Mucosa of descending colon (tissue), 3 donors: ENCODE data around the gene ZBTB3. TPM values are rescaled to one million over a fixed set of nuclear protein-coding genes. Genes with fewer than 3 reads are reported as not detected.

Experiments
- ATAC-seq: fragments of 200-7000 bp; cut with Tn5 transposase; one replicate; pipeline ENCODE4 v1.9.1; 2020; ENCODE audit warnings: mild to moderate bottlenecking, moderate library complexity
- DNase-seq, 3 donors: peaks; one replicate each; pipeline ENCODE4 v3.0.0-alpha.2; 2020
- H3K36me3 ChIP-seq: fragments of 200-600 bp; one replicate; pipeline ENCODE4 v1.8.0; 2021; ENCODE audit warnings: low read depth, mild to moderate bottlenecking
- H3K4me1 ChIP-seq: fragments of 200-600 bp; one replicate; pipeline ENCODE4 v1.8.0; 2021; ENCODE audit warnings: low read depth, mild to moderate bottlenecking
- H3K4me3 ChIP-seq: fragments of 200-600 bp; one replicate; pipeline ENCODE4 v1.8.0; 2021; ENCODE audit warnings: mild to moderate bottlenecking
- H3K9me3 ChIP-seq: fragments of 200-600 bp; one replicate; pipeline ENCODE4 v1.8.0; 2021; ENCODE audit warnings: mild to moderate bottlenecking
- intact Hi-C, 2 donors: fragments of 100-400 bp; cut with DNase I in 1 of 2; cut with micrococcal nuclease in 1 of 2; formaldehyde crosslinking; loops; one replicate each; pipeline versions ENCODE4 v1.11.0 to v1.11.1; 2022; cut with DNase I, micrococcal nuclease
- total RNA-seq, 3 donors: library from RNA; stranded (reverse); fragmentation: NEBNext Ultra II Directional in 2 of 3; extraction: Animal tissue kit (Norgen Biotek cat#: 25700) in 2 of 3; gene quantifications; one replicate each; pipeline versions ENCODE4 v1.2.1 to v1.2.4, GENCODE V29; 2021 to 2023
- TF ChIP-seq, protein P1 (sequence below): fragments of 200-600 bp; IDR thresholded peaks from one replicate; pipeline ENCODE4 v1.8.0; 2022; ENCODE audit warnings: antibody characterized with exemption, mild to moderate bottlenecking
- donor health status: DM: no; HTN: no; CAD: no; lungs with moderate emphysema.
- donor health status: DM: no; HTN: no; CAD: no.
- donor health status: DM: no; HTN: yes; CAD: no.

Gene ZBTB3
- total RNA-seq, 3 donors from 2014 or later, result 10.9 to 15.6 (median 13.0) TPM

DNA sequence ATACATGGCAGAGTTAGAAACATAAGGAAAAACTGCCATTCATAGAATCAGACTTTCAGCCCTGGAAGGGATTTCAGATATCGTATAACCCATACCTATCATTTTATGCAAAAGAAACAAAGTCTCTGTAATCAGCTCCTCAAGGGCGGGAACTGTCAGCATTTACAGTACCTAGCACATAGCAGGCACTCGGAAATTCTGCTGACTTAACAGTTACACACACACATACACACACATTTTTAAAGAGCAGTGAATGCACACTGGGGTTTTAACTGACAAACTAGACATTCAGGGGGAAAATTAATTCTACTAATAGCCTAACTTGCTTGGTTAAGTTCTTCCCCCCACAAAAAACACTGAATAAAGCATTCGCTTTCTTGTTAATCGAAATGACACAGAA, 37.8 kb downstream of the ZBTB3 start:
- intact Hi-C loops, result no loop called here
- no peak for ATAC-seq
- Histone ChIP-seq H3K4me1 (peaks cover 6% of the 10 kb centered on the region), H3K4me3 (no peak overlapping the region), H3K36me3 (peaks cover 43% of the 10 kb centered on the region), H3K9me3 (no peaks in the 10 kb centered on the region)
- DNase-seq, result no peak
- TF ChIP-seq, protein P1, sequence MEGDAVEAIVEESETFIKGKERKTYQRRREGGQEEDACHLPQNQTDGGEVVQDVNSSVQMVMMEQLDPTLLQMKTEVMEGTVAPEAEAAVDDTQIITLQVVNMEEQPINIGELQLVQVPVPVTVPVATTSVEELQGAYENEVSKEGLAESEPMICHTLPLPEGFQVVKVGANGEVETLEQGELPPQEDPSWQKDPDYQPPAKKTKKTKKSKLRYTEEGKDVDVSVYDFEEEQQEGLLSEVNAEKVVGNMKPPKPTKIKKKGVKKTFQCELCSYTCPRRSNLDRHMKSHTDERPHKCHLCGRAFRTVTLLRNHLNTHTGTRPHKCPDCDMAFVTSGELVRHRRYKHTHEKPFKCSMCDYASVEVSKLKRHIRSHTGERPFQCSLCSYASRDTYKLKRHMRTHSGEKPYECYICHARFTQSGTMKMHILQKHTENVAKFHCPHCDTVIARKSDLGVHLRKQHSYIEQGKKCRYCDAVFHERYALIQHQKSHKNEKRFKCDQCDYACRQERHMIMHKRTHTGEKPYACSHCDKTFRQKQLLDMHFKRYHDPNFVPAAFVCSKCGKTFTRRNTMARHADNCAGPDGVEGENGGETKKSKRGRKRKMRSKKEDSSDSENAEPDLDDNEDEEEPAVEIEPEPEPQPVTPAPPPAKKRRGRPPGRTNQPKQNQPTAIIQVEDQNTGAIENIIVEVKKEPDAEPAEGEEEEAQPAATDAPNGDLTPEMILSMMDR, result no peak

DNA sequence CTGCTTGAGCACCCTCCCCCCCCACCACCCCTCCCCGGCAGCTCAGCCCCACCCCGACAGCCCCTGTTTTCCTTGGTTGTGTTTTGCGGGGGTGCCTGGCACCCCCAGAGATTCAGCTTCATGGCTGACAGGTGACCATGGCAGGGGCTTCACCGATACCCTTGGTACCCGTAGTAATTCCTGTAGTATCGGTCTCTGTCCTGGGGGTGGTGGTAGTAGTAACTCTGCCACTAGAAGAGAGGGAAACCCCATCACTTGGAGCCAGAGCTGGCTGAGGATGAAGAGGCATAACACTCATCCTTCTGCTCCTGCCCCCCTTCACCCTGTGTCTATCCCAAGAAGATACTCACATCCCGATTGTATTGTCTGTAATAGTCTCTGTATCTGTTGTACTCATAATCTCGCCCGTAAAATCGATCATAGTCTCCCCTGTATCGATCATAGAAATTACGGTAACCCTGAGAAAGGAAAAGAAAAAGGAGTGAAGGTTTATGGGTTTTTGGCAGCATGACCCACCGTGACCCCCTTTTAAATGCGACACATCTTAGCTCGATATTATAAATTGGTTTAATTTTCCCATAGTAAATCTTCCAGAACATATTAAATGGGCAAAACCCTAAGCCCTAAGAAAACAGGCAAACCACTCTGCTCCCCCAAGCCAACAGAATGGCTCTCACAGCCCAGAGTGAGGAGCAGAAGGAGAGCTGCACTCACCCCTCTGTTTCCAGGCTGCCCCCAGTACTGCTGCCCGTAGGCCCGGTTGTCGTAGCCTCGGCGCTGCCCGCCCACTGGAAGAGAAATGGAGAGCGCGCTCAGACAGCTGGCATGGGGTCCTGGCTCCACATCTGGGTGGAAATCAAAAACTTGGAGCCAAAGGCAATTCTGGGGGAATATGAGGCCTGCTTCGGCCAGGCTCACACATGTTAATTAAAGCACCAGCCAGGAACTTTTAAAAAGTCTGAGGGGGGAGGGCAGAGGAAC, 38.5 kb downstream of the ZBTB3 start:
- intact Hi-C loops, result no loop called here
- TF ChIP-seq, protein P1, result no peak
- Histone ChIP-seq H3K36me3 (peaks cover 37% of the 10 kb centered on the region), H3K9me3 (no peaks in the 10 kb centered on the region), H3K4me1 (peaks cover 6% of the 10 kb centered on the region), H3K4me3 (no peak overlapping the region)
- ATAC-seq (no peak), DNase-seq (peak in 1 of 3 donors; percentile 31)

DNA sequence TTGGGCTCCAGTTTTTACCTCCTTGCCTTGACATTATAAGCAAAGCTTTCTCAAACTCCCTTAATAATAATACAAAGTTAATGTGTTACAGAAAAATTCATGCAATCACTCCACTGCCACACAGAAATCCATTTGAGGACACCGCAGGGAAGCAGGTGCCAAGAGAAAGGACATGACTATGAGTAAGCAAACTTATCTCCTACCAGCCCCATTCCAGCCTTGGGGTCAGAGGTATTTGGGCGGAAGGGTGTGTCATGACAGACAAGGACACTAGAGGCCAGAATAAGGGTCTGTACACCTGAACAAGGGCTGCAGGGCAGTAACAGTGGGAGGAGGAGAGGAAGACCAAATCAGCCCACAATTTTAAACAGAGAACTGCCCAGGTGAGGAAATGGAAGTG, 40.6 kb downstream of the ZBTB3 start:
- ATAC-seq, result peak; percentile 55
- H3K4me3 ChIP-seq, result no peak overlapping the region
- intact Hi-C loops, result no loop called here
- peaks cover 24% of the 10 kb centered on the region for H3K36me3 ChIP-seq
- H3K4me1 ChIP-seq, result peaks cover 17% of the 10 kb centered on the region
- TF ChIP-seq, protein P1, result no peak
- peak in 2 of 3 donors; percentile 47 to 49 for DNase-seq
- no peaks in the 10 kb centered on the region for H3K9me3 ChIP-seq

DNA sequence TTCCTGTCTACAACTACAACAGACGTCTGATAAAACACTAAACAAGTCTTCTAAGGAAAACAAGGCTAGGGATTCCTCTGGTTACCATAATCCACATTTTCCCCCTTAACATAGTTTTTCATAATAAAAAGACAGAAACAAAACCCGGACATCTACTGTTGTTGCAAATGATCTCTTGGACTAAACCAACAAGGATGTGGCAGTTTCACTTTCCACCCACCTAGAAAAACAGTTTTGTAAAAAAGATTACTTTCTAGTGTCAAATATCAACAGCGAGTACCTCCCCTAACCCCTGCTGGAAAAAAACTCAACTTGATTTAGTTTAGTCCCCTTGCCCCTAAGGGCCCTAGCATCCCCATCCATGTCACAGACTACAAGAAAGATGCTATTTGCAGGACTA, 41.1 kb downstream of the ZBTB3 start:
- no peak for DNase-seq
- H3K4me3 ChIP-seq, result no peak overlapping the region
- H3K4me1 ChIP-seq, result peaks cover 22% of the 10 kb centered on the region

DNA sequence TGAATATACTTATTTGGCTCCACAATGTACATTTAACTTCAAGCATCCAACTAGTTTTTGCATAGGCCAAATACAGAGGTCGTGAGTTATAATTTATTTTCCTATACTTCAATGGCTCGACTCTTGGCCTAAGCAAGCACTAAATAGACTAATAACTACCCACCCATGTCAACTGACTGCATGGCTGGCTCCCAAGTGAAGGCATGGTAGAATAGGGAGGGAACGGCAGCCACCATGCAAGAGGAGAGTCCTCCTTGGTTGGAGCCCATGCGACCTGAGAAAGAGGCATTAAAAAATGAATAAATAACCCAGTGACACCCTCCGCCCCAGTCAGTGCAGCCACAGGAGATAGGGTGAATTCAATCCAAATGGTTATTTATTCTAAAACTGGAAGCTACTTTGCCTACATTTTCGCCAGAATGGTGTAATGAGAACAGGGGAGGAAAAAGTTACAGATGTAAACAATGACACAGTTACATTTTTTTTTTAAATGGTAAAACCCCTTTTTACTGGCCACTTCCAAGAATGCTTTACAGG, 41.6 kb downstream of the ZBTB3 start:
- intact Hi-C loops, result no loop called here

More for the DNA sequence above, 41.1 kb downstream of the ZBTB3 start:
- peaks cover 19% of the 10 kb centered on the region for H3K36me3 ChIP-seq
- no peaks in the 10 kb centered on the region for H3K9me3 ChIP-seq
- intact Hi-C loops, result no loop called here
- ATAC-seq, result no peak
- TF ChIP-seq, protein P1, result no peak

More for the DNA sequence above, 41.6 kb downstream of the ZBTB3 start:
- peaks cover 22% of the 10 kb centered on the region for H3K4me1 ChIP-seq
- H3K9me3 ChIP-seq, result no peaks in the 10 kb centered on the region
- H3K4me3 ChIP-seq, result no peak overlapping the region
- ATAC-seq, result no peak
- DNase-seq, result peak in 1 of 3 donors; percentile 7
- TF ChIP-seq, protein P1, result no peak
- peaks cover 14% of the 10 kb centered on the region for H3K36me3 ChIP-seq
